ENCODE data around the gene PRIM2.
A peak's percentile ranks its signal among the peaks of the same experiment; 100 is the strongest.
"Not testable (repeated sequence)": the region's sequence is repeated elsewhere in the genome, so short reads cannot be mapped to it uniquely, and the experiment has no call there.

PRIM2 gene, protein sequence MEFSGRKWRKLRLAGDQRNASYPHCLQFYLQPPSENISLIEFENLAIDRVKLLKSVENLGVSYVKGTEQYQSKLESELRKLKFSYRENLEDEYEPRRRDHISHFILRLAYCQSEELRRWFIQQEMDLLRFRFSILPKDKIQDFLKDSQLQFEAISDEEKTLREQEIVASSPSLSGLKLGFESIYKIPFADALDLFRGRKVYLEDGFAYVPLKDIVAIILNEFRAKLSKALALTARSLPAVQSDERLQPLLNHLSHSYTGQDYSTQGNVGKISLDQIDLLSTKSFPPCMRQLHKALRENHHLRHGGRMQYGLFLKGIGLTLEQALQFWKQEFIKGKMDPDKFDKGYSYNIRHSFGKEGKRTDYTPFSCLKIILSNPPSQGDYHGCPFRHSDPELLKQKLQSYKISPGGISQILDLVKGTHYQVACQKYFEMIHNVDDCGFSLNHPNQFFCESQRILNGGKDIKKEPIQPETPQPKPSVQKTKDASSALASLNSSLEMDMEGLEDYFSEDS

DNA sequence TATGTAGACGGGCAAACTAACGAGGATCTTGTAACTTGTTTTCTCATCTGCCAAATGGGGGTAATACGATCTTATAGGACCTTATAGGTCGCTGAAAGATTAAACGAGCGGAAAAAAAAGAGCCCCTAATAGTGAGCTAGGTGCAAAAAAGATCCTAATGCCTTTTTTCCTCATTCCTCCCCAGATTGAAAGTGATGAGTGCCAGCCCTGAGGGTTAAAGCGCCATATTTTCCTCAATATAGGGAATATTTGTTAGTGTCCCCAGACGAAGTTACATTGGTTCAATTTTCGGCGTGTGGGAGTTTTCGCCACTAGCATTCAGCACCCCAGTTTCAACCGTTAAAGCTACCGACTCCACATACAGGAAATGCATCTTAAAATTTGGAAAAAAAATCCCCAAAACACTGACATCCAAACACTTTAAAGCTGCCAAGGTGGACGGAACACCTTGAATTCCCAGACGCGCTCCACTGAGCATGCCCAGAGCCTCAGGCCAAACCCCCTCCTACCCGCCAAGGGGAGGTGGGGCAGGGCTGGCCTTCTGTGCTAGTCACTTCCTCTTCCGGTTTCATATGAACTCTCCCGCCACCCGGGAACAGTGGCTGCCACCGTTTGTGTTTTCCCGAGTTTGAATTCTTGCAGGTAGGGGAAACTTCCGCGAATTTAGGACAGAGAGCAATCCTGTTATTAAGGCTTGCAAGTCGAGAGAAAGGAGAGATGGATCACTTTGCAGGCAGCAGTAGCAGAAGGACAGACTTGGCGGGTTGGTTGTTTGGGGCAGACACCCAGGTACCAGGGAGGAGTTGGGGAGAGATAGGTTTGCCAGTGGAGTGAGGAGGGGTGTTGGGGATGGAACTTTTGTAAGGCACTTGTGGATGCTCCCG lies at the start of gene PRIM2:
TSS of gene PRIM2 (plus strand) at position 571 of the 884 bp plus-strand sequence. CDS start 816 bp downstream, outside the sequence.
- DNase-seq: peak; percentile 93 to 95

DNA sequence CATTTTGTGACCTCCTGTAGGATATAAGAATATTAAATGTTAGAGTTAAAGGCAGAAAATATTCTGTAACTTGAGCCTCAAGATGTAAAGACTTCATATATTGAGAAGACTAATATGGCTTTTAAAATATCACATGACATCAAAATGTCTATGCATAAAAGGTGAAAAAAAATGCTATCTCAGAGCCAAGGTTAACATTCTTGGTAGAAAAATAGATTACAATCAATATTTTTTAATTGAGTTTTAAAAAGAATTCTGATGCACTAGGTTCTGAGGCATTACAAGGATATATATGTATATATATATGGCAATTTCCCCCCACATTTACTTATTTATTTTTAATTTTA lies 49.2 kb upstream of the PRIM2 start:
- DNase-seq: no peak

DNA sequence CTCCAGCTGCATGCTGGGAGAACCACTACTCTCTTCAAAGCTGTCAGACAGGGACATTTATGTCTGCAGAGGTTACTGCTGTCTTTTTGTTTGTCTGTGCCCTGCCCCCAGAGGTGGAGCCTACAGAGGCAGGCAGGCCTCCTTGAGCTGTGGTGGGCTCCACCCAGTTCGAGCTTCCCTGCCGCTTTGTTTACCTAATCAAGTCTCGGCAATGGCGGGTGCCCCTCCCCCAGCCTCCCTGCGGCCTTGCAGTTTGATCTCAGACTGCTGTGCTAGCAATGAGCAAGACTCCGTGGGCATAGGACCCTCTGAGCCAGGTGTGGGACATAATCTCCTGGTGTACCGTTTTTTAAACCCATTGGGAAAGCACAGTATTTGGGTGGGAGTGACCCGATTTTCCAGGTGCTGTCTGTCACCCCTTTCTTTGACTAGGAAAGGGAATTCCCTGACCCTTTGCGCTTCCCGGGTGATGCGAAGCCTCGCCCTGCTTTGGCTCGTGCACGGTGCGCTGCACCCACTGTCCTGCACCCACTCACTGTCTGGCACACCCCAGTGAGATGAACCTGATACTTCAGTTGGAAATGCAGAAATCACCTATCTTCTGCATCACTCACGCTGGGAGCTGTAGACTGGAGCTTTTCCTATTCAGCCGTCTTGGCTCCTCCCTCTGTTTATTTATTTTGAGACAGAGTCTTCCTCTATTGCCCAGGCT lies 43.2 kb upstream of the PRIM2 start:
- not testable (repeated sequence) for DNase-seq

DNA sequence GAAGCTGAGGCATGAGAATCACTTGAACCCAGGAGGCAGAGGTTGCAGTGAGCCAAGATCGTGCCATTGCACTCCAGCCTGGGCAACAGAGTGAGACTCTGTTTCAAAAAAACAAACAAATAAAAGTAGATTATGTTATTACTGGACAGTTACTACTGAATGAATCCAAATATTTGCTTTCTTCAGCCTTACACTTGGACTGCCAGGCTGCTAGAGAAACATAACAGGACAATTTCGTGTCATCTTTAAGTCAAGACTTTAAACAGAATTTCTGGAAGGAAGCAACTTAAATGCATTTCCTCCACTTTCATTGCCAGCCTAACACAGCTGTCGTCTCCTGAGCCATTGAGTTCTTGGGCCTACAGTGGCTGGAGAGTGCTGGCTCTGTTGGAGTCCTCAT lies 42.0 kb upstream of the PRIM2 start:
- DNase-seq: no peak

DNA sequence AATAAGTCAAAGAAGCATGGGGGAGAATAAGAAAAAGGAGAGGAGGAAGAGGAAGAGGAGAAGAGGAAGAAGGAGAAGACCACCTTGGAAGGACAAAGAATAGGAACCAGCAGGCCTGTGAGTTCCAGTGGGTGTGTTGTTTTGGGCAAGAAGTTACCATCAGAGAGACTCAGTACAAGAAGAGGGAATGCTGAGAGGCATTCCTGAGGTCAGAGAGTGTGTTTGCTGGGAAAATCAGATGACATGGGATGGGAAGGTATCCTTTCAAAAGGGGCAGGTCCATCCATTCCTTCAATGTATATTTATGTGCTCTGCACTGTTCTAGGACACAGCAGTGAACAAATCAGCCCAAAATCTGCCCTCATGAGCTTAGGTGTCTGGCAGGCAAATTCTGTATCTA lies 40.5 kb upstream of the PRIM2 start:
- DNase-seq: no peak

DNA sequence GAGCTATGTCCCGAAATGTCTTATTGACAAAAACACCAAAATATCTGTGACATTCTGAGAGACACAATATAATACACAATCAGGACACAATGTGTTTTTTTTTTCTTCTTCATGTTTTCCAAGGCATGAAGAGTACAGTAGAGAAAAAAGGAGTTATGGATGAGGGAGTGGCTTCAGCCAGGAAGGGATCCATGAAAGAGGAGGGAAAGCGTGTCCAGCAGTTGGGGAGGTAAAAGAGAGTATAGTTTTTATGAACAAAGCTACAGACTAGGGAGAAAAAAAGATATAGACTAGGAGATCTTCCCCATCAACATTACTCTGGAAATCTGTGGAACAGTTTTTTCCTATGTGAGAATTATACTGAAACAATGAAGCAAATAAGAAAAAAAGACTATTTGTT lies 38.9 kb upstream of the PRIM2 start:
- no peak for DNase-seq

DNA sequence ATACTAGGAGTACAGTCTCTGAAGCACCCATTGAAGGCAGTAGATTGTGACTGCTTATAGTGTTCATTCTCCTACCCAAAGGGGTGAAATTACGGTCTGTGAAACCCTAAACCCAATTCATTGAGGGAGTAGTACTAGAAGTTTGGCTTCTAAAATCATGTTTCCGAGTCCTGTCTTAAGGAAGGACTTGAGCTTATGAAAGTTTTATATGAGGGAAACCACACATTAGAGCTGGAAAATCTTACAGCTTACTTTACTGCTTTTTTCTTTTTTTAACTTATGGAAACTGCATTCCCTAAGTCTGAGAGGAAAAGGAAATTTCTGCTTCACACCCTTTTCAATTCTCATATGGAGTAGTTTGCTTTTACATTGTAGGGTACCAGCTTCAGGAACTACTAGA lies 38.4 kb upstream of the PRIM2 start:
- DNase-seq: no peak

DNA sequence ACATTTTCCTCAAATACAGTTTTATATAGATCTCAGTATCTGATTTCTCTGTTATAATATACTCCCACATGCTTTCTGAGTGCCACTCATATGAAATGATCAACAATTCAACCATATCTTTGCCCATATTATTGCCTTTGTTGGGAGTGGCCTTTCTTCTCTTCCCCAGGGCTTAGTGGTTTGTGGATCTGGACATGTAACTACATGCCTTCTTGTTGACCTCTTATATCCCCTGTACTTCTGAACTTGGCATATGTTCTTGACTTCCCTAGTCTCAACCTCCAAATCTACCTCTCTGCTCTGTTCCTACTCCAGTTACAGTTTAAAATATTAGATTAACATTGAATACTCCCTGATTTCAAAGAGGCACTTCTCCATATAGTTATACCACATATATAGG lies 34.3 kb upstream of the PRIM2 start:
- no peak for DNase-seq

DNA sequence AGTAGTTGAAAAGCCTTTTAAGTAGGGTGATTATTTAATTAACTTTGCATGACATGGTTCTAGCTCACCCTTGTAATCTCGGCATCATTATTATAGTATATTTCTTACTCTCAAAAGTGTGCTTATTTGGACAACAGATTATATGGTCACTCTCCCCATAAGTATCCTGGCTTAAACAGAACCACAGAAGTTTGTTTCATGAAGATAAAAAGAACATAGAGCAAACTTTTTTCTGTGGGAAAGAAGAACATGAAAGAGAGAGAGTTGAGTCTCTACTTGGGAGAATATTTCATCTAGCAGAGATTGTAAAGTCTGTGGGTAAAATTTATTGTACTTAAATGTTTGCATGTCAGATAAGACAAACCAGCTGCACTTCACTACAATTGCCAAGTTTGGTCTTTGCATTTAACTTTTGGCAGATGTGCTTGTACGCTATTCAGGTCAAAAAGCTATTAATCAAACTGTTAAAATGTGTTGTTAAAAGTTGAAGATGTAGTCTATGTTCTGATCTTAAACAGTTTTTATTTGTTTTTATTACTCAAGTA lies 33.4 kb upstream of the PRIM2 start:
- DNase-seq: no peak

DNA sequence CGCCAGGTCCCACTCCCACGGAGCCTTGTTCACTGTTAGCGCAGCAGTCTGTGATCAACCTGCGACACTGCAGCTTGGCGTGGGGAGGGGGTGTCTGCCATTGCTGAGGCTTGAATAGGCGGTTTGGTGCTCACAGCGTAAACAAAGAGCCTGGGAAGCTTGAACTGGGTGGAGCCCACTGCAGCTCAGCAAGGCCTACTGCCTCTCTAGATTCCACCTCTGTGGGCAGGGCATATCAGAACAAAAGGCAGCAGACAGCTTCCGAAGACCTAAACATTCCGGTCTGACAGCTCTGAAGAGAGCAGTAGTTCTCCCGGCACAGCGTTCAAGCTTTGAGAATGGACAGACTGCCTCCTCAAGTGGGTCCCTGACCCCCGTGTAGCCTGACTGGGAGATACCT lies 29.3 kb upstream of the PRIM2 start:
- not testable (repeated sequence) for DNase-seq

DNA sequence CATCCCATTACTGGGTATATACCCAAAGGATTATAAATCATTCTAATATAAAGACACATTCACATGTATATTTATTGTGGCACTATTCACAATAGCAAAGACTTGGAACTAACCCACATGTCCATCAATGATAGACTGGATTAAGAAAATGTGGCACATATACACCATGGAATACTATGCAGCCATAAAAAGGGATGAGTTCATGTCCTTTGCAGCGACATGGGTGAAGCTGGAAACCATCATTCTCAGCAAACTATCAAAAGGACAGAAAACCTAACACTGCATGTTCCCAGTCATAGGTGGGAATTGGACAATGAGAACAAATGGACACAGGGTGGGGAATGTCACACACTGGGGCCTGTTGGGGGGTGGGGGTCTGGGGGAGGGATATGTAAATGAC lies 24.0 kb upstream of the PRIM2 start:
- DNase-seq: not testable (repeated sequence)

DNA sequence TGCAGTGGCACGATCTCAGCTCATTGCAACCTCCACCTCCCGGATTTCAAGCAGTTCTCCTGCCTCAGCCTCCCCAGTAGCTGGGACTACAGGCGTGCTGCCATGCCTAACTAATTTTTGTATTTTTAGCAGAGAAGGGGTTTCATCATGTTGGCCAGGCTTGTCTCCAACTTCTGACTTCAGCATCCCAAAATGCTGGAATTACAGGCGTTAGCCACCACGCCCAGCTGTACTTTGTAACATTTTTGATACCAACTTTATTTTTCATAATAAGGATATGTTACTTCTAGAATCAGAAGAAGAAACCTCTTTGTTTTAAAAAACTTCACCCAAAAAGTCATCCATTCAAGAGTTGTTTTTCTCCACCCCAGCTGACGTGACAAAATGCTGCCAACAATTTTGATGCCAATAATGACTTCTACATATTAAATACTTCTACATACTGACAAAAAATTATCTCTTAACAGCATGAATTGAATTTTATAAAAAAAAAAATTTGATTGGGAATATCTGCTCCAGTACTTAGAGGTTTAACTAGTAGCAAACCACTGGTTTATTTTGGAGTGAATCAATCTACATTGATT lies 22.5 kb upstream of the PRIM2 start:
- no peak for DNase-seq

DNA sequence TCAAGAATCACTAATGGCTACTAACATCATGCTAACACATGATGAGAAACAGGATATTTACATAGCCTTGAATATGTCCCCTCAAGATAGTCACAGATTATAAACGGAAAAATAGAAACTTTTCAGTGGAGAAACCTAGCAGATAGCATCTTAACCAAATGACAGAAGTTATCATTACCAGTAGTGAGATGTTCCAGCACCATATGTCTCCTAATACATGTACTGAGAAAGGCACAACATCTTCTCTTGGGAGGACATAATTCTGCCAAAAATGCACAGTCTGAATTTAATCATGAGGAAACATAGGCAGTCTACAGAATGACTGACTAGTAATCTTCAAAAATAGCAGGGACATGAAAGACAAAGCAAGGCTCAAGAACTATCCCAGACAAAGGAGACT lies 19.9 kb upstream of the PRIM2 start:
- no peak for DNase-seq

DNA sequence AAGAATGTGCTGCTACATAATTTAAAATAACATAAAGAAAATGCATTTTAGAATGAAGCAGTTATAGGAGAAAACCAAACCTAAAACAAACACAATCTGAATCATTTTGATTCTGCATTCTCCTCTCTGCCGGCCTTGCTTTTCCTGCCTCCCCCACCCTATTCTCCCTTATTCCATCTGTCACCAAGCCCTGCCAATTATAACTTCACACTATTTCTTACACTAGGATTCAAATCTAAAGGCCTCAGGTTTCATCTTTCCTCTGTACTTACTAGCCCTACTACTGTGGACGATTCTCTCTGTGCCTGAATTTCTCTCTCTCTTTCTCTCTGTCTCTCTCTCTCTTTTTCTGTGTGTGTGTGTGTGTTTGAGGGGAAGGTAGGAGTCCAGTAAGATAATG lies 18.7 kb upstream of the PRIM2 start:
- DNase-seq: no peak

DNA sequence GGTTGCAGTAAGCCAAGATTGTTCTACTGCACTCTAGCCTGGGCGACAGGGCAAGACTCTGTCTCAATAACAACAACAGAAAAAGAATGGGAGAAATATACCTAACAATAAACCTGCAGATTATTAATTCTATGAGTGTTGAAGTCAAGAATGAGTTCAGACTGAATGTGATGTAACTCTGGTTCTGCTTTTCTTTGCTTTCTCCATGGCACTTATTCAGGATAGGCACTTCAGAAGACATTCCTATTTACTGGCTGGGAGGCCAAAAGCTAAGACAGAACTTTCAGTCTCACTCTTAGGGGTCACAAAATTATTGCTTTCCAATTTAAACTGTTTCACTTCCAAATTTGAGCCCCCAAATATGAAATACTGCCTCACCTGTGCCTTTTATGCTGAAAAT lies 15.7 kb upstream of the PRIM2 start:
- no peak for DNase-seq

DNA sequence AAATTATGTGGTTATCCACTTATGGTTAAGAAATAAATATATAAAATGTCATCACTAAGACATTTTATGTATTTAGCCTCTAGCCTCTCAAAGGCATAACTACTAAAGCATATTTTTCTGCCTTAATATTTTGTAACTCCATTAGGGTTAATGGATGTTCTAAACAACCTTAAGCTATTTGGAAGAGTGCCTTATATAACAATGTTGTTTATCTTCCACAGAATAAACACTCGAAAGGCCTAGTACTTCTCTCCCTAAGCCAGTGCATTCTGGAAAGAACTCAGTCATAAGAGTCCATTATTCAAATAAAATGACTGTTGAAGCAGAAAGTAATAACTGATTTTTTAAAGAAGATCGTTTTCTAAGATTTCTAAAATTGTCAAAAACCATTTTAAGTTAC lies 15.0 kb upstream of the PRIM2 start:
- DNase-seq: no peak

DNA sequence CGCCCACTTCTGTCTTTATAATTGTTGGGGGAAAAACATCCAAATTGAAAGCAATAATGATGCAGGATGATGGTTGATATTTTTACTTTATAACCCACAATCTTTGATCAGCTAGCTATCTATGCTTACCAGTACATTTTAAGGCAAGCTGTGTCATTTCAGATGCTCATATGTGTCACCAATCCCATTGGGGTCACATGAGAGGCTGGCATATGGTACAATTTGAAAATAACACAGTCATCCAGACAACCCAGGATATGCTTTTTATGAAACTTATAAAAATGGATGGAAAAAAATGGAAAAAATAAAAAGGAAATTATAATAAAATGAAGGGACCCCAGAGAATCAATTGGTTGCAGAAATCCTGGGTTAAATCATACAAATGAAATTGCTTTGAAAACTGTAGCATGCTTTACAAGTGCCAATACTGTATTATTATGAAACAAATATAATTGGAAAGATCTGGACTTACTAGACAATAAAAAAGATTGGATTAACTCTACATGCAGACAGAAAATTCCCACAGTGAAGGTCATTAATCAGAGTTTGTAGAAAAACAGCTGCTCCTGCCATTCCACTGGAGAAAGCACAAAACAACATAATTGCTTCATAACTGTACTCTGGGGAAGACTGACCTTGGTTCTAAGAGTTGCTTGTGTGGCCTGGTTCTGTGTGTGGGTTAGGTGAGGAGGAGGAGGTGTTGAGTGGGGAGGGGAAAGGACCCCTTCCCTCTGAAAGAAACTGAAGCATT lies 13.3 kb upstream of the PRIM2 start:
- DNase-seq: no peak

DNA sequence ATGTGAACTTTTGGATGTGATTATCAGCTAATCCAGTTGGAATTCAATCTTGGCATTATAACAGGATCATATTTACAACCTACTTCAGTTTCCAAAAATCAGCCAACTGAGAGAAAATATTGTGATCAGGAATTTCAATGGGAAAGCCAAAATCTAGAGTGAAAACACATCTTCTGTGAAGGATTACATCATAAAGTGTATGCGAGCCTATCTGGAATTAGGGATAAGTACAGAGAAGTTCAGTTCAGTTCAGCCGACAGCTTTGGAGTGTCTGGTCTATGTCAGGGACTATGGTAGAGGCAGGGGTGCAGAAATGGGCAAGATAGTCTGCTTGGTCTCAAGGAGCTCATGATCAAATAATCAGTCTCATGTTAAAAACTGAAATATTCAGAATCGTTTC lies 12.3 kb upstream of the PRIM2 start:
- DNase-seq: no peak

DNA sequence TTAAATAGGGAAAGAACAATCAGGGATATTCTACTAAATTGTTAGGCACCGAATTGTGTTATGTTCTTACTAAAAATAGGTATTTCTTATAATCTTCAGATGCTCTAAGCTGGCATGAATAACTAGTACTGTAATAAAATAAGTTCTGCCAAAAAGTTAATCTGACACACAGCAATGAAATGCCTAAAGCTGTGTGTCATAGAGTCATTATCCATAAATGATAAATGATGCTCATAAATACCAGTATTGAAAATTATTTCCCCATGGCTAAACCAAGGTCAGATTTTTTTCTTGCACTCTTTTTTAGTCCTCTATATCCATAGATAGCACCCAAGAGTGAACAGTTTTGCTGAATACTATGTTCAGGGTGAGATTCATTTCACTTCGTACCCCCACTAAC lies 11.7 kb upstream of the PRIM2 start:
- DNase-seq: no peak

DNA sequence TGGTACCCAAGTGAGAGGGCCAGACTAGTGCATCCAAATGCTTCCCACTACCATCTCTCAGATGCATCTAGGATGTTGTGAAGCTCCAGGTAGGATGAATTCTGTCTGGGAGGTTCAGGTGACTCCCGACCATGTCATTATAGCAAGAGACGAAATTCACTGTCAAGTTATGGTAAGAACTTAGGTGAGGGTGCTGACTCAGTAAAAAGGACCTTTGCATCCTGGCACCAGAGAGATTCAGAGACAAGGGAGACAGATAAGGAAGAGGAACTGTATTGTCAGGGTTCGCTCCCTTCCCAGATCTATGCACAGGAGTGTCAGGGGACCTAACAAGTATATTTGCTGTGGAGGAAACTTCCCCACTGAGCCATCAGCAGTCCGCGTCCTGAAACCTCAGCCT lies 11.2 kb upstream of the PRIM2 start:
- no peak for DNase-seq

DNA sequence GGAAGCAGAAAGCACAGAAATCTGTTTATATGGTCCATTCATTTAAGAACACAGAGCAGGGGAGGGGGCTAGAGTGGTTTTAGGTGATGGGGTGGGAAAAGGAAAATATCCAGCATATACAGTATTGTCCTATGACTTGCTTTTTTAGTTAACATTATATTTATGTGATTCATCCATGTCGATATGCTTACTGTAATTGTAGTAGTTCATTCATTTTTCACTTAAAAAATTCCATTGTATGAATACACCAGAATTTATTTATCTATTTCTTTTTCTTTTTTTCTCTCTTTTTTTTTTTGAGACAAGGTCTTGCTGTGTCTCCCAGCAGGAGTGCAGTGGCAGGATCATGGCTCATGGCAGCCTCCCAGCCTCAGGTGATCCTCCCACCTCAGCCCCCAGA lies 9.6 kb upstream of the PRIM2 start:
- DNase-seq: no peak

DNA sequence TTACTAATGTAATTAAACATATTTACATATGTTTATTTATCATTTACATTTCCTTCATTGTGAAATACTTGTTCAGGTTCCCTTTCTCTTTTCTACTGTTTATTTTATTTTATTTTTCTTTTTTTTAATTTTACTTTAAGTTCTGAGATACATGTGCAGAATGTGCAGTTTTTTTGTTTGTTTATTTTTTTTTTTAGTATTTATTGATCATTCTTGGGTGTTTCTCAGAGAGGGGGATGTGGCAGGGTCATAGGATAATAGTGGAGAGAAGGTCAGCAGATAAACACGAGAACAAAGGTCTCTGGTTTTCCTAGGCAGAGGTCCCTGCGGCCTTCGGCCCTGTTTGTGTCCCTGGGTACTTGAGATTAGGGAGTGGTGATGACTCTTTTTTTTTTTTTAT lies 8.7 kb upstream of the PRIM2 start:
- DNase-seq: not testable (repeated sequence)

Measured in Kasumi-1 (cell line).